ENCODE data around the gene ORC3.
A peak's percentile ranks its signal among the peaks of the same experiment; 100 is the strongest.

The ORC3 gene

DNA sequence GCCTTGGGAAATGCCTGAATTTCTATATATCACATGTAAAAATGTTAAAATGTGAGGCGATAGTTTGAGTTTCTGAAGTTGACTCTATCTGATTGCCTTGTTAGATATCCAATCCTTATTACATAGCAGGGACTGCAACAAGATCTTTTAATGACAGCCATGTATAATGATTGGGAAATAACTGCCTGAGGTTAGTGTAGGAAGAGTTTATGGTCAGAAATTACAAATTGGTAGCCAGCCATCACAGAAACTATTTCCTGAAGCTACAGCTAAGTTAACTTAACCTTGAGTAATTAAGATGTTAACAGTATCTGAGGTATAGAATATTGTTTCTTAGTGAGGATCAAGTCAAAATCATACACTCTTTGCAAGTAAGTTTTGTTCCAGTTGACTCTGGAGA lies 71.1 kb downstream of the ORC3 start:
- DNase-seq (ENCODE audit: low read depth): peak; percentile 43
- TF ChIP-seq POLR2A (IDR thresholded peaks at IDR 0.05; ENCODE audit: extremely low read depth, insufficient read length) (no peak), MYC (IDR thresholded peaks at IDR 0.05; ENCODE audit: low read depth, low read length) (no peak)
- TF ChIP-seq, protein P1, sequence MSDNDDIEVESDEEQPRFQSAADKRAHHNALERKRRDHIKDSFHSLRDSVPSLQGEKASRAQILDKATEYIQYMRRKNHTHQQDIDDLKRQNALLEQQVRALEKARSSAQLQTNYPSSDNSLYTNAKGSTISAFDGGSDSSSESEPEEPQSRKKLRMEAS (IDR thresholded peaks at IDR 0.05; ENCODE audit: low read depth, low read length): no peak
- TF ChIP-seq, protein P2, sequence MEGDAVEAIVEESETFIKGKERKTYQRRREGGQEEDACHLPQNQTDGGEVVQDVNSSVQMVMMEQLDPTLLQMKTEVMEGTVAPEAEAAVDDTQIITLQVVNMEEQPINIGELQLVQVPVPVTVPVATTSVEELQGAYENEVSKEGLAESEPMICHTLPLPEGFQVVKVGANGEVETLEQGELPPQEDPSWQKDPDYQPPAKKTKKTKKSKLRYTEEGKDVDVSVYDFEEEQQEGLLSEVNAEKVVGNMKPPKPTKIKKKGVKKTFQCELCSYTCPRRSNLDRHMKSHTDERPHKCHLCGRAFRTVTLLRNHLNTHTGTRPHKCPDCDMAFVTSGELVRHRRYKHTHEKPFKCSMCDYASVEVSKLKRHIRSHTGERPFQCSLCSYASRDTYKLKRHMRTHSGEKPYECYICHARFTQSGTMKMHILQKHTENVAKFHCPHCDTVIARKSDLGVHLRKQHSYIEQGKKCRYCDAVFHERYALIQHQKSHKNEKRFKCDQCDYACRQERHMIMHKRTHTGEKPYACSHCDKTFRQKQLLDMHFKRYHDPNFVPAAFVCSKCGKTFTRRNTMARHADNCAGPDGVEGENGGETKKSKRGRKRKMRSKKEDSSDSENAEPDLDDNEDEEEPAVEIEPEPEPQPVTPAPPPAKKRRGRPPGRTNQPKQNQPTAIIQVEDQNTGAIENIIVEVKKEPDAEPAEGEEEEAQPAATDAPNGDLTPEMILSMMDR (IDR thresholded peaks at IDR 0.05; ENCODE audit: low read depth, low read length): no peak
- no peak overlapping the region for H3K4me3 ChIP-seq (ENCODE audit: low read depth, low read length)

DNA sequence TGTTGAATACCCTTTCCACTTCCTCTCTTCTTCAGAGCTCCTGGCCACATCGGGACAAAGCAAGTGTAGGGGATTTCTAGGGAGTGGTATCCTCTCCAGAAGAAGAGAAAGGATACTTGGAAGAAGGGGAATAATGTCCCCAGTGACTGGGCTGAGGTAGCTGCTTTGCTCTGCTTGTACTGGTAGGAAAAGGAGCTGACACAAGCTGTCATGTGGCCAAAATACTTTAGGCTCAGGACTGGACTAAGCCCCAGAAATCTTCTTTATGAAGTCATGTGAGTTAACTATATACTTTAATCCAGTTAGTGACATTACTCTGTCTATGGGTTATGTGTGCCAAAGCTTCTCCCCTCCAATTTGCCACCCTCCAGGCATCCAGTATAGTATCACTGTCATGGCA lies 71.6 kb downstream of the ORC3 start:
- no peak for DNase-seq (ENCODE audit: low read depth)
- no peak overlapping the region for H3K4me3 ChIP-seq (ENCODE audit: low read depth, low read length)
- TF ChIP-seq, protein P1 (IDR thresholded peaks at IDR 0.05; ENCODE audit: low read depth, low read length): no peak
- TF ChIP-seq, protein P2 (IDR thresholded peaks at IDR 0.05; ENCODE audit: low read depth, low read length): no peak
- TF ChIP-seq POLR2A (IDR thresholded peaks at IDR 0.05; ENCODE audit: extremely low read depth, insufficient read length): no peak

DNA sequence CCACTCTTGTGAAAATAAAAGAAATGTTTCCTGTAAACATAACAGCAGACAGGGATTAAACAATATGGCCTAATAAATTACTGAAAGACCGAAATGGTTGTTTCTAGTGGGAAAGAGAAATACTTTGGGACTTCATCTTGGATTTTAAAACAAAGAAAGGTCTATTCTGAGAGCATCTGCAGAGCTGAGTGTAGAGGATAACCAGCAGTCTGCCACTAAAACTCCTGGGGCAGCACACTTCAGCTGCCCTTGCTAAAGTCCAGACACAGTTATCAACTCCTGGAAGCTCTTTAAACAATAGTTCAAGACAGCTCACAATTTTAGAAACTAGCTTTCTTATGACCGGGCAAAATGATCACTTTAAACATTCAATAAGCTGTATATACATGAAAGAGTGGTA lies 73.5 kb downstream of the ORC3 start:
- no peak for DNase-seq (ENCODE audit: low read depth)
- TF ChIP-seq POLR2A (IDR thresholded peaks at IDR 0.05; ENCODE audit: extremely low read depth, insufficient read length) (no peak), MYC (IDR thresholded peaks at IDR 0.05; ENCODE audit: low read depth, low read length) (no peak)
- TF ChIP-seq, protein P1 (IDR thresholded peaks at IDR 0.05; ENCODE audit: low read depth, low read length): no peak
- TF ChIP-seq, protein P2 (IDR thresholded peaks at IDR 0.05; ENCODE audit: low read depth, low read length): no peak
- H3K4me3 ChIP-seq (ENCODE audit: low read depth, low read length): no peak overlapping the region

DNA sequence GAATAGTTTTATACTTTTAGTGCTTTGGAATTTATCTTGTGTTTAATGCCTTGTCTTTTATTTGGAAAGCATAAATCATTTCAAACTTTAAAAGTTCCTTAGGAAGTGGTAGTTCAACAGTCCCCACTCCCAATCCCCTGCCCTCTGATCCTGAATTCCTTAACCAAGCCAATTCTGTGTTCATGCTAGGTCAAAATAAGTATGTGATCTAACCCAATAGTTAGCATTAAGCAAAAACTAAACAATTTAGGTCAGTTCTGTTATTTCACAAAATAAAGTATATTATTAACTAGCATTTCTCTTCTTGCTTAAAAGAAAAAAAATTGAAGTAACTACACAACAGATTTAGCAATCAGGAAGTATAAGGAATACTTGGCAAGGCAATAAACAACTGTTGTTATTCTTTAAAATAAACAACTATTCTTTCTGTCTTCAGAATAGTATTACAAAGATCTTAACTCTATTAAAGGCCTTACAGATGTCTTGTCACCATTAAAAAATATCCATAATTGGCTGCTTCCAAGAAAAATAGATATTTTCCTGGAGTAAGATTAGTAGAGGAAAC lies 75.1 kb downstream of the ORC3 start:
- DNase-seq (ENCODE audit: low read depth): no peak

DNA sequence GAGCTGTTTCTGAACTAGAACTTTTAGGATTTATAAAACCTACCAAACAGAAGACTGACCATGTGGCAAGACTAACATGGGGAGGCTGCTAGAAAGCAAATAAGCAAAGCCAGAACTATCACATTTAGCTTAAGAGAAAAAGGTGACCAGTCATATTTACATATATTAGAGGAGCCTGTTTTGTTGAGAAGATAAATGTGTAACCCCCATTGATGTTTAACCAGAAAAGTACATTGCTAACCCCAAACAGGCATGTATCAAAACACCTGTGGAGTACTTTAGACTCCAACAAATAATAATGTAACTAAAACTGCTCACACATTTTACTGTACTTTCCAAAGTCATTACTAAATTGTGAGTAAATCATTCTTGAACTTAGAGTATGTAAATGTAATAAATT lies 77.1 kb downstream of the ORC3 start:
- no peak for TF ChIP-seq MYC (IDR thresholded peaks at IDR 0.05; ENCODE audit: low read depth, low read length)
- TF ChIP-seq, protein P1 (IDR thresholded peaks at IDR 0.05; ENCODE audit: low read depth, low read length): no peak
- no peak for TF ChIP-seq POLR2A (IDR thresholded peaks at IDR 0.05; ENCODE audit: extremely low read depth, insufficient read length)
- TF ChIP-seq, protein P2 (IDR thresholded peaks at IDR 0.05; ENCODE audit: low read depth, low read length): no peak
- H3K4me3 ChIP-seq (ENCODE audit: low read depth, low read length): no peak overlapping the region
- no peak for DNase-seq (ENCODE audit: low read depth)

More for the DNA sequence above, 75.1 kb downstream of the ORC3 start:
- TF ChIP-seq, protein P2 (IDR thresholded peaks at IDR 0.05; ENCODE audit: low read depth, low read length): no peak
- TF ChIP-seq MYC (IDR thresholded peaks at IDR 0.05; ENCODE audit: low read depth, low read length): no peak
- TF ChIP-seq, protein P1 (IDR thresholded peaks at IDR 0.05; ENCODE audit: low read depth, low read length): no peak
- no peak for TF ChIP-seq POLR2A (IDR thresholded peaks at IDR 0.05; ENCODE audit: extremely low read depth, insufficient read length)
- H3K4me3 ChIP-seq (ENCODE audit: low read depth, low read length): no peak overlapping the region

Data from NB4 (cell line).